Esophagus muscularis mucosa (tissue), 3 donors: Measurements from ENCODE around the gene LYPLAL1.

ENCODE experiments used
- CTCF ChIP-seq, 3 experiments: fragments of 200-600 bp in 2 of 3; fragments of 450-650 bp in 1 of 3; sonication (generic) in 2 of 3; IDR thresholded peaks; one replicate each; pipeline ENCODE4 v1.5.1; 2017 to 2019; ENCODE audit warnings: antibody characterized with exemption in 3 of 3, mild to moderate bottlenecking in 2 of 3, moderate library complexity in 1 of 3
- POLR2AphosphoS5 ChIP-seq, 2 donors: sonication (generic); formaldehyde crosslinking; IDR thresholded peaks; one replicate each; pipeline ENCODE4 v1.6.1; 2017; ENCODE audit warnings: antibody characterized with exemption in 2 of 2

- TF ChIP-seq CTCF (IDR thresholded peaks at IDR 0.05): no peak
- no peak for TF ChIP-seq POLR2AphosphoS5 (IDR thresholded peaks at IDR 0.05)
Observed at GRCh38 chr1:219239518-219239917, 65.8 kb downstream of the LYPLAL1 start.
